Esophagus muscularis mucosa (tissue), 4 donors: ENCODE data around the gene SLC3A2.

Source experiments
- EP300 ChIP-seq: sonication (generic); formaldehyde crosslinking; IDR thresholded peaks from one replicate; pipeline ENCODE4 v1.6.1; 2017; ENCODE audit warnings: antibody characterized with exemption
- POLR2A ChIP-seq: fragments of 450-650 bp; IDR thresholded peaks from one replicate; pipeline ENCODE4 v1.6.1; 2017; ENCODE audit warnings: antibody characterized with exemption, moderate library complexity, mild to moderate bottlenecking, low read depth
- POLR2AphosphoS5 ChIP-seq, 2 donors: sonication (generic); formaldehyde crosslinking; IDR thresholded peaks; one replicate each; pipeline ENCODE4 v1.6.1; 2017; ENCODE audit warnings: antibody characterized with exemption in 2 of 2
- TF ChIP-seq, protein P1 (sequence below), 3 experiments: fragments of 200-600 bp in 2 of 3; fragments of 450-650 bp in 1 of 3; sonication (generic) in 2 of 3; IDR thresholded peaks; one replicate each; pipeline ENCODE4 v1.5.1; 2017 to 2019; ENCODE audit warnings: antibody characterized with exemption in 3 of 3, mild to moderate bottlenecking in 2 of 3, moderate library complexity in 1 of 3

DNA sequence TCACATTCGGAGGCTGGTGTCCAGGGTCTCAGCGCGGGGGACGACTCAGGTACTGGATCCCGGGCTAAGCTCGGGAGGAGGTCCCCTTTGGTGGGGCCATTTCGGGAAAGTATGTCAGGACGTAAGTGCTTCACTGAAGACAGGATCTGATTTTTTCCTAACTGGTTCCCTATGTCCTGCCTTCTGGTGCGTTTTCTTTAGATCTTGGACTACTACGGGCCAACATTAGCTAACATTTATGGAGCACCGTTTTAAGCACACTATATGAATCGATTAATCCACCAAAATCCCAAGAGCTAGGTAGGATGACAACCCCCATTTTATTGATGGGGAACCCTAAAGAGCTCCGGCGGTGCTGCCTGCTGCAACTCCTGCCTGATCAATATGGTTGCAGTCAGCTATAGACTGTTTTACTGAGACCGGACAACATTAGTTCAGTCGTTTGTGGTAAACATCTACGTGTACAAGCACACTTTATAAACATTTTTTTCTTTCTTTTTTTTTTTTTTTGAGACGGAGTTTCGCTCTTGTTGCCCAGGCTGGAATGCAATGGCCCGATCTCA, 24.3 kb upstream of the SLC3A2 start:
- TF ChIP-seq, protein P1, sequence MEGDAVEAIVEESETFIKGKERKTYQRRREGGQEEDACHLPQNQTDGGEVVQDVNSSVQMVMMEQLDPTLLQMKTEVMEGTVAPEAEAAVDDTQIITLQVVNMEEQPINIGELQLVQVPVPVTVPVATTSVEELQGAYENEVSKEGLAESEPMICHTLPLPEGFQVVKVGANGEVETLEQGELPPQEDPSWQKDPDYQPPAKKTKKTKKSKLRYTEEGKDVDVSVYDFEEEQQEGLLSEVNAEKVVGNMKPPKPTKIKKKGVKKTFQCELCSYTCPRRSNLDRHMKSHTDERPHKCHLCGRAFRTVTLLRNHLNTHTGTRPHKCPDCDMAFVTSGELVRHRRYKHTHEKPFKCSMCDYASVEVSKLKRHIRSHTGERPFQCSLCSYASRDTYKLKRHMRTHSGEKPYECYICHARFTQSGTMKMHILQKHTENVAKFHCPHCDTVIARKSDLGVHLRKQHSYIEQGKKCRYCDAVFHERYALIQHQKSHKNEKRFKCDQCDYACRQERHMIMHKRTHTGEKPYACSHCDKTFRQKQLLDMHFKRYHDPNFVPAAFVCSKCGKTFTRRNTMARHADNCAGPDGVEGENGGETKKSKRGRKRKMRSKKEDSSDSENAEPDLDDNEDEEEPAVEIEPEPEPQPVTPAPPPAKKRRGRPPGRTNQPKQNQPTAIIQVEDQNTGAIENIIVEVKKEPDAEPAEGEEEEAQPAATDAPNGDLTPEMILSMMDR (IDR thresholded peaks at IDR 0.05): no peak
- TF ChIP-seq POLR2A (no peak), EP300 (no peak), POLR2AphosphoS5 (IDR thresholded peaks at IDR 0.05) (no peak)
